ENCODE results near the gene CMA1. TPM values are rescaled to one million over a fixed set of nuclear protein-coding genes. Genes with fewer than 3 reads are reported as not detected.

The CMA1 gene
- total and polyA plus RNA-seq, 2 donors (not counting 1 experiment from before 2014, with no cell fraction given): not detected

- no peak overlapping the region for H3K4me2 ChIP-seq (replicated peaks; ENCODE audit: low read depth, low read length, poor library complexity, severe bottlenecking)
- no peaks in the 10 kb centered on the region for H3K27me3 ChIP-seq (replicated peaks in 1 of 4; ENCODE audit: control extremely low read depth in 1 of 4, control insufficient read depth in 3 of 4, insufficient read depth in 4 of 4, low read length in 3 of 4)
- H3K4me1 ChIP-seq (ENCODE audit: control insufficient read depth in 2 of 2, insufficient read depth in 2 of 2, low read length in 2 of 2): peaks cover 0 to 2% of the 10 kb centered on the region in 2 donors
- WGBS (ENCODE audit: insufficient coverage): no CpG with 5 or more reads among the region's 4 CpGs
- intact Hi-C loops (cut with micrococcal nuclease): no loop called here
- no peaks in the 10 kb centered on the region for H3K9me3 ChIP-seq (ENCODE audit: control extremely low read depth in 1 of 3, control insufficient read depth in 2 of 3, insufficient read depth in 1 of 3, low read length in 2 of 3)
- peaks cover 6% of the 10 kb centered on the region for H3K4me1 Mint-ChIP-seq
- H4K20me1 ChIP-seq (ENCODE audit: control insufficient read depth, insufficient read depth, low read length, poor library complexity, severe bottlenecking): no peaks in the 10 kb centered on the region
- H3K9me3 Mint-ChIP-seq (ENCODE audit: insufficient read depth): peaks cover 2% of the 10 kb centered on the region
- no peak for ATAC-seq (ENCODE audit: low read depth)
- H3K27ac ChIP-seq (ENCODE audit: low read length in 2 of 2): no peak overlapping the region
- ChIA-PET POLR2A (no interaction called here), CTCF (interaction anchor here (1.2 kb wide), 1 partner anchor 243 kb away, joined by 7 read pairs; no protein-coding TSS in a partner anchor)
- TF ChIP-seq CTCF (IDR thresholded peaks at IDR 0.05) (no peak), EZH2 (IDR thresholded peaks at IDR 0.05; ENCODE audit: borderline replicate concordance, insufficient read depth, low read depth, low read length, poor library complexity, severe bottlenecking) (no peak)
- no peaks in the 10 kb centered on the region for H3K79me2 ChIP-seq (ENCODE audit: control insufficient read depth, insufficient read depth, low read length)
- H3K27ac Mint-ChIP-seq: no peak overlapping the region
- no peaks in the 10 kb centered on the region for H3K36me3 ChIP-seq (replicated peaks in 1 of 2; ENCODE audit: control extremely low read depth in 1 of 2, control insufficient read depth in 1 of 2, extremely low read depth in 1 of 2, insufficient read depth in 2 of 2, low read length in 1 of 2)
- no peak overlapping the region for H3K9ac ChIP-seq (ENCODE audit: low read length)
- H3K27me3 Mint-ChIP-seq: no peaks in the 10 kb centered on the region
- H3K4me3 Mint-ChIP-seq: no peak overlapping the region
- DNase-seq: no peak
- no peak overlapping the region for H2AFZ ChIP-seq (ENCODE audit: insufficient read depth, low read depth, low read length, poor library complexity, severe bottlenecking)
- H3K4me3 ChIP-seq (ENCODE audit: control extremely low read depth in 1 of 5, extremely low read depth in 1 of 5, insufficient read depth in 1 of 5, low read depth in 2 of 5, low read length in 4 of 5): no peak overlapping the region
These were observed 43.9 kb downstream of the CMA1 start for GRCh38 chr14:24463884-24464785.
